HG02759 (cell line): ENCODE results near the gene UBALD1.
"Not testable (repeated sequence)": the region's sequence is repeated elsewhere in the genome, so short reads cannot be mapped to it uniquely, and the experiment has no call there.

ENCODE experiments used
- ATAC-seq: cut with Tn5 transposase; IDR thresholded peaks from one replicate; pipeline ENCODE4 v1.9.1; 2021; ENCODE audit warnings: mild to moderate bottlenecking, moderate library complexity; ENCODE audit not compliant: unreplicated experiment

The UBALD1 gene

GRCh38 chr16:4614571-4615383 lies at the start of gene UBALD1:
Gene UBALD1 (minus strand): TSS chr16:4614888. CDS start chr16:4614797, 91 bp downstream.
- peak; percentile 58 for ATAC-seq

- no peak for ATAC-seq
These were observed 49.2 kb upstream of the UBALD1 start for GRCh38 chr16:4663777-4664465.

- ATAC-seq = no peak
These were observed 48.7 kb upstream of the UBALD1 start for GRCh38 chr16:4663465-4663776.

GRCh38 chr16:4661661-4662060 lies 47.0 kb upstream of the UBALD1 start:
- ATAC-seq = no peak

- ATAC-seq = peak; percentile 68
These were observed 45.8 kb upstream of the UBALD1 start for GRCh38 chr16:4660454-4661007.

- ATAC-seq = no peak
These were observed 45.0 kb upstream of the UBALD1 start for GRCh38 chr16:4659363-4660353.

GRCh38 chr16:4656695-4657686 lies 42.3 kb upstream of the UBALD1 start:
- ATAC-seq = no peak

- no peak for ATAC-seq
These were observed 41.5 kb upstream of the UBALD1 start for GRCh38 chr16:4656221-4656620.

GRCh38 chr16:4655801-4656200 lies 41.1 kb upstream of the UBALD1 start:
- ATAC-seq = no peak

- ATAC-seq = no peak
These were observed 40.4 kb upstream of the UBALD1 start for GRCh38 chr16:4654964-4655590.

- ATAC-seq = no peak
These were observed 39.6 kb upstream of the UBALD1 start for GRCh38 chr16:4654011-4654963.

GRCh38 chr16:4652561-4652960 lies 37.9 kb upstream of the UBALD1 start:
- no peak for ATAC-seq

GRCh38 chr16:4651827-4652226 lies 37.1 kb upstream of the UBALD1 start:
- ATAC-seq = peak; percentile 39

GRCh38 chr16:4650443-4651074 lies 35.9 kb upstream of the UBALD1 start:
- not testable (repeated sequence) for ATAC-seq

GRCh38 chr16:4649744-4650442 lies 35.2 kb upstream of the UBALD1 start:
- ATAC-seq = no peak

GRCh38 chr16:4648917-4649316 lies 34.2 kb upstream of the UBALD1 start:
- ATAC-seq = no peak

GRCh38 chr16:4647644-4647980 lies 32.9 kb upstream of the UBALD1 start:
- no peak for ATAC-seq
